ENCODE measurements around the gene AMH.

Gene AMH

DNA sequence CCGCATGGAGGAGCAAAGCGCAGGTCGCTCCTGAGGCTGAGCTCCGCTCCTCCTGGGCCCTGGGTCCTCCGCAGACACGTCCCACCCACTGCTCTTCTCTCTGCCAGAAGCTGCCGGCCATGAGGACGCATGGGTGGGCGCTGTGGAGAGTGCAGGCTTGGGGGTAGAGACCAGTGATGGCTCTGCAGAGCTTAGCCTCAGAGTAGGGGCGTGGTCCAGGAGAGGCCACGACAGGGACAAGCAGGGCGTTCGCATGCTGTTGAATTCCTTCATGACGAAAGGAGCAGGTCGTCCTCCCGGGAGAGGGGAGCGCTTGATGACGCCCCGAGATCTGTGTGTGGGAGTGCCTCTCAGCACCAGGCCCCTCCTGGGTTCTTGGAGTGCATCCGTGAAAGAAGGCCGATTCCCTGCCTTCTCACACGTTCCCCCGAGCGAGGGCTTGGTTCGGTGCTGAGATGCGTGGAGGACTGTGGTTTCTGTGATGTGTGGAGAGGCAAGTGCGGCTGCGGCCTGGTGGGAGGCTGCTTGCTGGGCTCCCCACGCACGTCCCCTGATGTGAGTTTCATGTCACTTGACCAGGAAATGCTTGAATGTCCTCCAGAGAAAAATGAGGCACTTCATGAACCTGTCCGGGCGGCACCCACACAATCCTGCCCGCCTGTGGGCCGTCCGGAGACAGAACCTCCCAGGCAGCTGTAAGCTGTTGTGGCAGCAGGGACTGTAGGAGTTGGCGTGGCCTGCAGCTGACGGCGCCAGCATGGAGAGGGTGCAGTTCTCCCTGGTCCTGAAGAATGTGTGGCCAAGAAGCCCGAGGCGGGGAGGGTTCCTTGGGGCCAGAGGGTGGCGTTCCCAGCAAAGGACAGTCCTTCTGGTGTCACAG, 8.0 kb upstream of the AMH start:
- Histone ChIP-seq H3K4me3 (ENCODE audit: low read length, poor library complexity, severe bottlenecking) (peak overlapping the region; percentile 93), H3K9ac (ENCODE audit: low read depth, low read length, poor library complexity, severe bottlenecking) (peak overlapping the region; percentile 86), H3K9me2 (replicated peaks; ENCODE audit: low read depth, low read length) (no peaks in the 10 kb centered on the region), H3K4me2 (ENCODE audit: low read depth, low read length, poor library complexity, severe bottlenecking) (peak overlapping the region; percentile 100), H3K4me1 (ENCODE audit: insufficient read depth, low read length, poor library complexity, severe bottlenecking) (peaks cover 42% of the 10 kb centered on the region), H3K36me3 (ENCODE audit: insufficient read depth, low read length) (peaks cover 39% of the 10 kb centered on the region; the same call in 1 of the 2 replicates), H3F3A (ENCODE audit: low read depth) (peaks cover 3% of the 10 kb centered on the region; the same call in 1 of the 2 replicates), H3K9me3 (ENCODE audit: insufficient read depth, low read depth, low read length) (no peaks in the 10 kb centered on the region), H3K27me3 (ENCODE audit: insufficient read depth, low read length, poor library complexity, severe bottlenecking) (no peaks in the 10 kb centered on the region), H3K79me2 (ENCODE audit: insufficient read depth, low read length) (peaks cover 89% of the 10 kb centered on the region), H2AFZ (ENCODE audit: low read length) (no peak overlapping the region), H4K20me1 (ENCODE audit: insufficient read depth, low read length, poor library complexity, severe bottlenecking) (peaks cover 76% of the 10 kb centered on the region)
- TF ChIP-seq, protein P1, sequence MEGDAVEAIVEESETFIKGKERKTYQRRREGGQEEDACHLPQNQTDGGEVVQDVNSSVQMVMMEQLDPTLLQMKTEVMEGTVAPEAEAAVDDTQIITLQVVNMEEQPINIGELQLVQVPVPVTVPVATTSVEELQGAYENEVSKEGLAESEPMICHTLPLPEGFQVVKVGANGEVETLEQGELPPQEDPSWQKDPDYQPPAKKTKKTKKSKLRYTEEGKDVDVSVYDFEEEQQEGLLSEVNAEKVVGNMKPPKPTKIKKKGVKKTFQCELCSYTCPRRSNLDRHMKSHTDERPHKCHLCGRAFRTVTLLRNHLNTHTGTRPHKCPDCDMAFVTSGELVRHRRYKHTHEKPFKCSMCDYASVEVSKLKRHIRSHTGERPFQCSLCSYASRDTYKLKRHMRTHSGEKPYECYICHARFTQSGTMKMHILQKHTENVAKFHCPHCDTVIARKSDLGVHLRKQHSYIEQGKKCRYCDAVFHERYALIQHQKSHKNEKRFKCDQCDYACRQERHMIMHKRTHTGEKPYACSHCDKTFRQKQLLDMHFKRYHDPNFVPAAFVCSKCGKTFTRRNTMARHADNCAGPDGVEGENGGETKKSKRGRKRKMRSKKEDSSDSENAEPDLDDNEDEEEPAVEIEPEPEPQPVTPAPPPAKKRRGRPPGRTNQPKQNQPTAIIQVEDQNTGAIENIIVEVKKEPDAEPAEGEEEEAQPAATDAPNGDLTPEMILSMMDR (conservative IDR thresholded peaks at IDR 0.05; ENCODE audit: low read length): no peak
- no peak for TF ChIP-seq EZH2phosphoT487 (IDR thresholded peaks at IDR 0.05; ENCODE audit: borderline replicate concordance)

DNA sequence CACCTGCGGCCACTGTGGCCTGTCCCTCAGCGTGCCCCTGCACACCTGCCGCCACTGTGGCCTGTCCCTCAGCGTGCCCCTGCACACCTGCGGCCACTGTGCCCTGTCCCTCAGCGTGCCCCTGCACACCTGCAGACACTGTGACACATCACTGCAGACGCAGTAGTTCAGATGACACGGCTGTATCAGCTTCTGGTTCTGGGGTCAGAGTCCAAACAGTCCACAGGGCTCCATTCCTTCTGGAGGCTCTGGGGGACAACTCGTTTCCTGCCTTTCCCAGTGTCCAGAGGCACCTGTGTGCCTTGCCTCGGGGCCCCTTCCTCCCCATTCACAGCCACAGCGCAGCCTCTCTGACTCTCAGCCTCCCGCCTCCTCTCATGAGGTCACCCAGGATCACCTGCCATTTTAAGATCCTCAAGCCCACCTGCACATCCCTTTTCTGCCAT, 7.0 kb upstream of the AMH start:
- no peaks in the 10 kb centered on the region for H3K9me2 ChIP-seq (replicated peaks; ENCODE audit: low read depth, low read length)
- no peak overlapping the region for H2AFZ ChIP-seq (ENCODE audit: low read length)
- H3K79me2 ChIP-seq (ENCODE audit: insufficient read depth, low read length): peaks cover 84% of the 10 kb centered on the region
- peak overlapping the region; percentile 100 for H3K4me2 ChIP-seq (ENCODE audit: low read depth, low read length, poor library complexity, severe bottlenecking)
- peaks cover 49% of the 10 kb centered on the region; the same call in 1 of the 2 replicates for H3K36me3 ChIP-seq (ENCODE audit: insufficient read depth, low read length)
- no peaks in the 10 kb centered on the region for H3K9me3 ChIP-seq (ENCODE audit: insufficient read depth, low read depth, low read length)
- no peak overlapping the region for H3K9ac ChIP-seq (ENCODE audit: low read depth, low read length, poor library complexity, severe bottlenecking)
- H4K20me1 ChIP-seq (ENCODE audit: insufficient read depth, low read length, poor library complexity, severe bottlenecking): peaks cover 81% of the 10 kb centered on the region
- no peak for TF ChIP-seq EZH2phosphoT487 (IDR thresholded peaks at IDR 0.05; ENCODE audit: borderline replicate concordance)
- TF ChIP-seq, protein P1 (conservative IDR thresholded peaks at IDR 0.05; ENCODE audit: low read length): no peak
- peak overlapping the region; percentile 21 for H3K4me3 ChIP-seq (ENCODE audit: low read length, poor library complexity, severe bottlenecking)
- peaks cover 3% of the 10 kb centered on the region; the same call in 1 of the 2 replicates for H3F3A ChIP-seq (ENCODE audit: low read depth)
- peaks cover 42% of the 10 kb centered on the region for H3K4me1 ChIP-seq (ENCODE audit: insufficient read depth, low read length, poor library complexity, severe bottlenecking)
- no peaks in the 10 kb centered on the region for H3K27me3 ChIP-seq (ENCODE audit: insufficient read depth, low read length, poor library complexity, severe bottlenecking)

DNA sequence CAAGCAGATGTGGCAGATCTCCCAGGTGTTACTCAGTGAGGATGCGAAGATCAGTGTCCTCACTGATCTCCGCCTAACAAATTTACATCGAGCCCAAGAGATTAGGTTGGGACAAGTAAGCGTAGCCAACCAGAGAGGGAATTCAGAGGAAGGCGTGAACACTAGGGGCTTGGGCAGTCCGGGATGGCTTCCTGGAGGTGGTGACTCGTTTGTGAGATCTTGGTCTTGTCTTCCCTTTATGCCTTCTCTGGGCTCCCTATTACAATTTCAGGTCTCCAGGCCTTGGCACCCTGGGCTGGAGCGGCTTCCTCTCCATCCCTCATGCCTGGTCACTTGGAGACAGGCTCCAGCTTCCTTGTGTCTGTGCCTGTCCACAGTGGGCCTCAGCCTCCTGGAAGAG, 6.3 kb upstream of the AMH start:
- Histone ChIP-seq H4K20me1 (ENCODE audit: insufficient read depth, low read length, poor library complexity, severe bottlenecking) (peaks cover 75% of the 10 kb centered on the region), H3K4me2 (ENCODE audit: low read depth, low read length, poor library complexity, severe bottlenecking) (peak overlapping the region; percentile 100), H3F3A (ENCODE audit: low read depth) (peaks cover 3% of the 10 kb centered on the region; the same call in 1 of the 2 replicates), H3K9ac (ENCODE audit: low read depth, low read length, poor library complexity, severe bottlenecking) (no peak overlapping the region), H3K9me3 (ENCODE audit: insufficient read depth, low read depth, low read length) (no peaks in the 10 kb centered on the region), H2AFZ (ENCODE audit: low read length) (no peak overlapping the region), H3K4me1 (ENCODE audit: insufficient read depth, low read length, poor library complexity, severe bottlenecking) (peaks cover 38% of the 10 kb centered on the region), H3K4me3 (ENCODE audit: low read length, poor library complexity, severe bottlenecking) (no peak overlapping the region), H3K36me3 (ENCODE audit: insufficient read depth, low read length) (peaks cover 56% of the 10 kb centered on the region; the same call in 1 of the 2 replicates), H3K79me2 (ENCODE audit: insufficient read depth, low read length) (peaks cover 77% of the 10 kb centered on the region), H3K9me2 (replicated peaks; ENCODE audit: low read depth, low read length) (no peaks in the 10 kb centered on the region), H3K27me3 (ENCODE audit: insufficient read depth, low read length, poor library complexity, severe bottlenecking) (no peaks in the 10 kb centered on the region)
- TF ChIP-seq, protein P1 (conservative IDR thresholded peaks at IDR 0.05; ENCODE audit: low read length): no peak
- no peak for TF ChIP-seq EZH2phosphoT487 (IDR thresholded peaks at IDR 0.05; ENCODE audit: borderline replicate concordance)

Data from Loucy (cell line).